HCT116 (cell line): ENCODE data around the gene KAT6B. TPM values are rescaled to one million over a fixed set of nuclear protein-coding genes. Genes with fewer than 3 reads are reported as not detected.

Experiments
- ATAC-seq: fragments of 200-7000 bp; cut with Tn5 transposase; 2 replicates; pipeline ENCODE4 v1.9.1; 2020; ENCODE audit warnings: mild to moderate bottlenecking, moderate library complexity
- BruUV-seq: library from RNA; stranded (reverse); fragments of 400-500 nt; replicated peaks from 2 replicates; lab custom pipeline; 2021; lab: Mats Ljungman, UMichigan
- CTCF ChIA-PET: fragments of 300-600 bp; sonication (Branson Sonifier 250); formaldehyde crosslinking; loops from one replicate; lab custom pipeline; 2021; ENCODE audit warnings: antibody characterized with exemption; lab: Charles Lee
- POLR2A ChIA-PET: fragments of 300-600, 350-600 bp; sonication (Branson Sonifier 250); formaldehyde crosslinking; loops from one replicate; lab custom pipeline; 2021; ENCODE audit warnings: antibody characterized with exemption; lab: Charles Lee
- RAD21 ChIA-PET, 2 experiments: fragments of 300-600 bp; sonication (Branson Sonifier 250); formaldehyde crosslinking; loops; one replicate each; lab custom pipeline; 2023; ENCODE audit warnings: low total read pairs in 2 of 2; ENCODE audit not compliant: uncharacterized antibody in 2 of 2, unreplicated experiment in 2 of 2, low non-redundant PET in 1 of 2; lab: Charles Lee
- DNase-seq: peaks from one replicate; pipeline ENCODE4 v3.0.0-alpha.2; 2010; ENCODE audit warnings: low read depth, low spot score
- H2AFZ ChIP-seq: fragments of 200-600 bp; shearing (Covaris generic), sonication (generic); 2 replicates; pipeline ENCODE4 v1.6.1; 2017; ENCODE audit warnings: low read depth, mixed run types, mixed read lengths, antibody characterized with exemption, low read length; ENCODE audit not compliant: poor library complexity, severe bottlenecking
- H3K27ac ChIP-seq: 2 replicates; pipeline ENCODE4 v1.5.1; 2012; ENCODE audit warnings: low read depth, low read length
- H3K27me3 ChIP-seq: fragments of 200-600 bp; sonication (generic); 2 replicates; pipeline ENCODE4 v1.6.1; 2016; ENCODE audit warnings: mixed run types, low read length, mixed read lengths; ENCODE audit not compliant: insufficient read depth
- H3K36me3 ChIP-seq, 2 experiments: fragments of 200-500 bp in 1 of 2; fragments of 200-600 bp in 1 of 2; sonication (Bioruptor generic) in 1 of 2; sonication (generic) in 1 of 2; 2 replicates each; pipeline versions ENCODE4 v1.5.1 to v1.6.1; 2014 to 2016; ENCODE audit warnings: low read length in 2 of 2, inconsistent platforms in 1 of 2, mixed read lengths in 1 of 2, mixed run types in 1 of 2; ENCODE audit not compliant: insufficient read depth in 2 of 2, control insufficient read depth in 1 of 2
- H3K4me1 ChIP-seq, 2 experiments: fragments of 200-600 bp in 1 of 2; sonication (generic) in 1 of 2; 2 replicates each; pipeline versions ENCODE4 v1.5.1 to v1.6.1; 2012 to 2017; ENCODE audit warnings: low read length in 2 of 2, inconsistent platforms in 1 of 2, mild to moderate bottlenecking in 1 of 2, mixed read lengths in 1 of 2, mixed run types in 1 of 2, moderate library complexity in 1 of 2; ENCODE audit not compliant: insufficient read depth in 2 of 2, control insufficient read depth in 1 of 2
- H3K4me2 ChIP-seq: fragments of 200-600 bp; sonication (generic); 2 replicates; pipeline ENCODE4 v1.6.1; 2017; ENCODE audit warnings: mixed run types, low read length, mixed read lengths
- H3K4me3 ChIP-seq, 2 experiments: fragments of 200-600 bp in 1 of 2; sonication (generic) in 1 of 2; replicated peaks in 1 of 2; 2 replicates each; pipeline ENCODE4 v1.5.1; 2011 to 2016; ENCODE audit warnings: low read length in 2 of 2, control low read depth in 1 of 2, low read depth in 1 of 2, mild to moderate bottlenecking in 1 of 2, mixed read lengths in 1 of 2, mixed run types in 1 of 2
- H3K79me2 ChIP-seq: fragments of 200-600 bp; sonication (generic); 2 replicates; pipeline ENCODE4 v1.6.1; 2017; ENCODE audit warnings: mild to moderate bottlenecking, mixed run types, low read length, moderate library complexity, mixed read lengths; ENCODE audit not compliant: insufficient read depth
- H3K9ac ChIP-seq: fragments of 200-600 bp; sonication (generic); 2 replicates; pipeline ENCODE4 v1.6.1; 2016; ENCODE audit warnings: low read length, mixed read lengths
- H3K9me2 ChIP-seq: fragments of 200-600 bp; sonication (generic), shearing (Covaris generic); 2 replicates; pipeline ENCODE4 v1.6.1; 2017; ENCODE audit warnings: mixed run types, mild to moderate bottlenecking, moderate library complexity; ENCODE audit not compliant: insufficient read depth
- H3K9me3 ChIP-seq, 2 experiments: fragments of 200-500 bp in 1 of 2; fragments of 200-600 bp in 1 of 2; sonication (Bioruptor generic) in 1 of 2; sonication (generic) in 1 of 2; 2 replicates each; pipeline ENCODE4 v1.6.1; 2014 to 2017; ENCODE audit warnings: low read length in 2 of 2, mixed read lengths in 2 of 2, inconsistent platforms in 1 of 2, low read depth in 1 of 2, mild to moderate bottlenecking in 1 of 2, mixed run types in 1 of 2, moderate library complexity in 1 of 2; ENCODE audit not compliant: control insufficient read depth in 1 of 2, insufficient read depth in 1 of 2
- H4K20me1 ChIP-seq: fragments of 200-600 bp; sonication (generic), shearing (Covaris generic); 2 replicates; pipeline ENCODE4 v1.6.1; 2017; ENCODE audit warnings: mixed run types, mild to moderate bottlenecking, moderate library complexity; ENCODE audit not compliant: insufficient read depth
- ATF3 ChIP-seq: IDR thresholded peaks from 2 replicates; pipeline ENCODE4 v1.6.1; 2012
- CEBPB ChIP-seq: IDR thresholded peaks from 2 replicates; pipeline ENCODE4 v1.6.1; 2012; ENCODE audit warnings: low read depth
- EGR1 ChIP-seq: IDR thresholded peaks from 2 replicates; pipeline ENCODE4 v1.6.1; 2012; ENCODE audit warnings: low read depth
- ELF1 ChIP-seq: IDR thresholded peaks from 2 replicates; pipeline ENCODE4 v1.6.1; 2012; ENCODE audit warnings: low read depth, borderline replicate concordance
- JUND ChIP-seq: IDR thresholded peaks from 2 replicates; pipeline ENCODE4 v1.6.1; 2012
- POLR2A ChIP-seq: IDR thresholded peaks from 2 replicates; pipeline ENCODE4 v1.7.0; 2011; ENCODE audit warnings: borderline replicate concordance; ENCODE audit not compliant: insufficient read depth, insufficient read length; ENCODE audit errors: extremely low read depth
- REST ChIP-seq: IDR thresholded peaks from 2 replicates; pipeline ENCODE4 v1.6.1; 2012; ENCODE audit warnings: low read depth
- SP1 ChIP-seq: IDR thresholded peaks from 2 replicates; pipeline ENCODE4 v1.6.1; 2012; ENCODE audit warnings: low read depth
- SRF ChIP-seq: IDR thresholded peaks from 2 replicates; pipeline ENCODE4 v1.6.1; 2012; ENCODE audit warnings: low read depth
- TCF7L2 ChIP-seq: IDR thresholded peaks from 2 replicates; pipeline ENCODE4 v1.7.0; 2011; ENCODE audit warnings: borderline replicate concordance, inconsistent platforms; ENCODE audit not compliant: insufficient read depth, insufficient read length; ENCODE audit errors: extremely low read depth
- YY1 ChIP-seq: IDR thresholded peaks from 2 replicates; pipeline ENCODE4 v1.6.1; 2011; ENCODE audit warnings: low read length, low read depth, moderate library complexity, mild to moderate bottlenecking; ENCODE audit not compliant: insufficient replicate concordance; ENCODE audit errors: extremely low read depth
- ZBTB33 ChIP-seq: IDR thresholded peaks from 2 replicates; pipeline ENCODE4 v1.6.1; 2011; ENCODE audit warnings: mild to moderate bottlenecking, low read length, moderate library complexity; ENCODE audit not compliant: insufficient replicate concordance; ENCODE audit errors: extremely low read depth
- ZFX ChIP-seq: fragments of 450-650 bp; IDR thresholded peaks from 2 replicates; pipeline ENCODE4 v1.6.1; 2017
- intact Hi-C: fragments of 100-400 bp; cut with micrococcal nuclease; formaldehyde crosslinking; loops from 2 replicates; pipeline ENCODE4 v1.10.0; 2022
- total RNA-seq: library from RNA; stranded (reverse); gene quantifications from one replicate; pipeline ENCODE4 v1.2.1, GENCODE V29; 2021; ENCODE audit not compliant: unreplicated experiment

KAT6B gene
- total RNA-seq, 1 experiment from 2014 or later: 17.8 TPM

- no peak for TF ChIP-seq JUND
- no peak for TF ChIP-seq ATF3
- TF ChIP-seq SRF: no peak
- TF ChIP-seq CEBPB: no peak
- TF ChIP-seq SP1: no peak
- no peak for TF ChIP-seq YY1
- TF ChIP-seq POLR2A: no peak
- TF ChIP-seq EGR1: no peak
- no peak for TF ChIP-seq ELF1
- TF ChIP-seq ZBTB33: no peak
- TF ChIP-seq TCF7L2: no peak
- no peak for TF ChIP-seq REST
- no peak for TF ChIP-seq ZFX
- TF ChIP-seq, all 23 proteins: peak for 0
- POLR2A ChIA-PET: no interaction called here
- Histone ChIP-seq H3K4me3 (no peak overlapping the region), H3K27ac (no peak overlapping the region), H4K20me1 (no peaks in the 10 kb centered on the region), H3K4me1 (no peaks in the 10 kb centered on the region), H3K4me2 (no peak overlapping the region), H3K9me3 (no peaks in the 10 kb centered on the region), H3K9ac (no peak overlapping the region), H2AFZ (no peak overlapping the region), H3K27me3 (no peaks in the 10 kb centered on the region), H3K36me3 (no peaks in the 10 kb centered on the region), H3K79me2 (no peaks in the 10 kb centered on the region), H3K9me2 (no peaks in the 10 kb centered on the region)
- intact Hi-C loops: no loop called here
- BruUV-seq: no TSS peak
- CTCF ChIA-PET: interaction anchor here (1.4 kb wide), 1 partner anchor 8 kb away, joined by 3 read pairs; no protein-coding TSS in a partner anchor
- DNase-seq (no peak), ATAC-seq (no peak)
- RAD21 ChIA-PET: no interaction called here
Observed at GRCh38 chr10:74977072-74977471, 150.7 kb downstream of the KAT6B start.
